Measurements from ENCODE around the gene HABP2.

Gene HABP2

GRCh38 chr10:113560071-113560470 is 7.2 kb downstream of the HABP2 start:
- DNase-seq: no peak

- no peak for DNase-seq
Measured at GRCh38 chr10:113561214-113561613, 8.4 kb downstream of the HABP2 start.

GRCh38 chr10:113562069-113562468 is 9.2 kb downstream of the HABP2 start:
- no peak for DNase-seq

GRCh38 chr10:113562704-113563103 is 9.9 kb downstream of the HABP2 start:
- DNase-seq: no peak

- peak; percentile 47 to 56 for DNase-seq
Measured at GRCh38 chr10:113563306-113564088, 10.6 kb downstream of the HABP2 start.

GRCh38 chr10:113565364-113565763 is 12.5 kb downstream of the HABP2 start:
- no peak for DNase-seq

GRCh38 chr10:113566888-113567287 is 14.0 kb downstream of the HABP2 start:
- DNase-seq: no peak

GRCh38 chr10:113569576-113569975 is 16.7 kb downstream of the HABP2 start:
- DNase-seq: no peak

- no peak for DNase-seq
Measured at GRCh38 chr10:113572520-113573290, 19.9 kb downstream of the HABP2 start.

- no peak for DNase-seq
Measured at GRCh38 chr10:113573368-113573767, 20.5 kb downstream of the HABP2 start.

- no peak for DNase-seq
Measured at GRCh38 chr10:113576852-113577251, 24.0 kb downstream of the HABP2 start.

GRCh38 chr10:113578773-113579172 is 25.9 kb downstream of the HABP2 start:
- DNase-seq: no peak

GRCh38 chr10:113581092-113581491 is 28.2 kb downstream of the HABP2 start:
- DNase-seq: no peak

GRCh38 chr10:113583571-113583970 is 30.7 kb downstream of the HABP2 start:
- DNase-seq: no peak

GRCh38 chr10:113585949-113586348 is 33.1 kb downstream of the HABP2 start:
- no peak for DNase-seq

GRCh38 chr10:113589201-113589770 is 36.4 kb downstream of the HABP2 start:
- no peak for DNase-seq

GRCh38 chr10:113590581-113590980 is 37.7 kb downstream of the HABP2 start:
- no peak for DNase-seq

- DNase-seq: no peak
Measured at GRCh38 chr10:113592380-113592779, 39.5 kb downstream of the HABP2 start.

- DNase-seq: no peak
Measured at GRCh38 chr10:113594652-113595051, 41.8 kb downstream of the HABP2 start.

GRCh38 chr10:113600569-113600968 is 47.7 kb downstream of the HABP2 start:
- DNase-seq: no peak

GRCh38 chr10:113603057-113603777 is 50.4 kb downstream of the HABP2 start:
- DNase-seq: no peak

- DNase-seq: no peak
Measured at GRCh38 chr10:113604572-113604971, 51.7 kb downstream of the HABP2 start.

Measured in hippocampal formation (tissue), 2 donors.